ENCODE results near the gene SYDE2.

SYDE2 gene

GRCh38 chr1:85225624-85226380 lies 25.0 kb upstream of the SYDE2 start:
- H3K4me1 Mint-ChIP-seq: no peaks in the 10 kb centered on the region
- no peak for DNase-seq

GRCh38 chr1:85224734-85225623 lies 24.2 kb upstream of the SYDE2 start:
- Mint-ChIP-seq H3K9me3 (no peaks in the 10 kb centered on the region), H3K27ac (no peak overlapping the region), H3K36me3 (no peaks in the 10 kb centered on the region), H3K4me1 (no peaks in the 10 kb centered on the region), H3K27me3 (peaks cover 14% of the 10 kb centered on the region), H3K4me3 (no peak overlapping the region)
- no peak for DNase-seq
- CTCF ChIA-PET: interaction anchor here (1.1 kb wide), 2 partner anchors 85 to 280 kb away, joined by 3 read pairs; no protein-coding TSS in a partner anchor

More at GRCh38 chr1:85225624-85226380, 25.0 kb upstream of the SYDE2 start:
- Mint-ChIP-seq H3K27ac (no peak overlapping the region), H3K36me3 (no peaks in the 10 kb centered on the region), H3K4me3 (no peak overlapping the region), H3K9me3 (no peaks in the 10 kb centered on the region), H3K27me3 (peaks cover 6% of the 10 kb centered on the region)
- CTCF ChIA-PET: no interaction called here

- no peaks in the 10 kb centered on the region for H3K9me3 Mint-ChIP-seq
- H3K4me3 Mint-ChIP-seq: no peak overlapping the region
- no peaks in the 10 kb centered on the region for H3K36me3 Mint-ChIP-seq
- no peak for DNase-seq
- no peaks in the 10 kb centered on the region for H3K4me1 Mint-ChIP-seq
- CTCF ChIA-PET: interaction anchor here (1.1 kb wide), 2 partner anchors 85 to 279 kb away, joined by 3 read pairs; no protein-coding TSS in a partner anchor
- peaks cover 14% of the 10 kb centered on the region for H3K27me3 Mint-ChIP-seq
- H3K27ac Mint-ChIP-seq: no peak overlapping the region
Measured at GRCh38 chr1:85224295-85224694, 23.5 kb upstream of the SYDE2 start.

- CTCF ChIA-PET: no interaction called here
- peaks cover 20% of the 10 kb centered on the region for H3K27me3 Mint-ChIP-seq
- H3K4me3 Mint-ChIP-seq: no peak overlapping the region
- H3K9me3 Mint-ChIP-seq: no peaks in the 10 kb centered on the region
- no peaks in the 10 kb centered on the region for H3K4me1 Mint-ChIP-seq
- no peak overlapping the region for H3K27ac Mint-ChIP-seq
- no peak for DNase-seq
- no peaks in the 10 kb centered on the region for H3K36me3 Mint-ChIP-seq
Measured at GRCh38 chr1:85223334-85223733, 22.5 kb upstream of the SYDE2 start.

- H3K27me3 Mint-ChIP-seq: peaks cover 25% of the 10 kb centered on the region
- H3K4me1 Mint-ChIP-seq: no peaks in the 10 kb centered on the region
- no peak for DNase-seq
- no peak overlapping the region for H3K4me3 Mint-ChIP-seq
- H3K36me3 Mint-ChIP-seq: no peaks in the 10 kb centered on the region
- H3K27ac Mint-ChIP-seq: no peak overlapping the region
- CTCF ChIA-PET: no interaction called here
- H3K9me3 Mint-ChIP-seq: no peaks in the 10 kb centered on the region
Measured at GRCh38 chr1:85220756-85221201, 20.0 kb upstream of the SYDE2 start.

- no peak for DNase-seq
- Mint-ChIP-seq H3K27me3 (peaks cover 28% of the 10 kb centered on the region), H3K27ac (no peak overlapping the region), H3K9me3 (no peaks in the 10 kb centered on the region), H3K4me3 (no peak overlapping the region), H3K4me1 (no peaks in the 10 kb centered on the region), H3K36me3 (no peaks in the 10 kb centered on the region)
- CTCF ChIA-PET: interaction anchor here (0.7 kb wide), 1 partner anchor 20 kb away, joined by 3 read pairs; no protein-coding TSS in a partner anchor
Measured at GRCh38 chr1:85219853-85220610, 19.2 kb upstream of the SYDE2 start.

- H3K4me1 Mint-ChIP-seq: no peaks in the 10 kb centered on the region
- H3K9me3 Mint-ChIP-seq: no peaks in the 10 kb centered on the region
- peaks cover 28% of the 10 kb centered on the region for H3K27me3 Mint-ChIP-seq
- no peak overlapping the region for H3K4me3 Mint-ChIP-seq
- no peak for DNase-seq
- CTCF ChIA-PET: interaction anchor here (0.5 kb wide), 1 partner anchor 13 kb away, joined by 6 read pairs; no protein-coding TSS in a partner anchor
- H3K36me3 Mint-ChIP-seq: no peaks in the 10 kb centered on the region
- H3K27ac Mint-ChIP-seq: no peak overlapping the region
Measured at GRCh38 chr1:85216697-85217096, 15.9 kb upstream of the SYDE2 start.

- no peak for DNase-seq
- CTCF ChIA-PET: no interaction called here
- H3K9me3 Mint-ChIP-seq: no peaks in the 10 kb centered on the region
Measured at GRCh38 chr1:85214654-85215053, 13.8 kb upstream of the SYDE2 start.

GRCh38 chr1:85208488-85208887 lies 7.7 kb upstream of the SYDE2 start:
- Mint-ChIP-seq H3K4me3 (no peak overlapping the region), H3K36me3 (no peaks in the 10 kb centered on the region), H3K27ac (no peak overlapping the region), H3K4me1 (no peaks in the 10 kb centered on the region), H3K27me3 (peaks cover 21% of the 10 kb centered on the region), H3K9me3 (no peaks in the 10 kb centered on the region)
- CTCF ChIA-PET: interaction anchor here (1.4 kb wide), 1 partner anchor 264 kb away, joined by 3 read pairs; no protein-coding TSS in a partner anchor
- no peak for DNase-seq

More at GRCh38 chr1:85214654-85215053, 13.8 kb upstream of the SYDE2 start:
- Mint-ChIP-seq H3K36me3 (no peaks in the 10 kb centered on the region), H3K4me1 (no peaks in the 10 kb centered on the region), H3K4me3 (no peak overlapping the region), H3K27ac (no peak overlapping the region), H3K27me3 (peaks cover 20% of the 10 kb centered on the region)

- no peaks in the 10 kb centered on the region for H3K9me3 Mint-ChIP-seq
- H3K27ac Mint-ChIP-seq: no peak overlapping the region
- no peak for DNase-seq
- peaks cover 39% of the 10 kb centered on the region for H3K27me3 Mint-ChIP-seq
- H3K4me1 Mint-ChIP-seq: peaks cover 26% of the 10 kb centered on the region
- CTCF ChIA-PET: interaction anchor here (1.0 kb wide), 1 partner anchor 259 kb away, joined by 3 read pairs; no protein-coding TSS in a partner anchor
- no peaks in the 10 kb centered on the region for H3K36me3 Mint-ChIP-seq
- H3K4me3 Mint-ChIP-seq: no peak overlapping the region
Measured at GRCh38 chr1:85203573-85204171, 2.9 kb upstream of the SYDE2 start.

GRCh38 chr1:85202864-85203255 lies 2.0 kb upstream of the SYDE2 start:
- no peak overlapping the region for H3K4me3 Mint-ChIP-seq
- no peaks in the 10 kb centered on the region for H3K36me3 Mint-ChIP-seq
- no peak overlapping the region for H3K27ac Mint-ChIP-seq
- H3K9me3 Mint-ChIP-seq: no peaks in the 10 kb centered on the region
- DNase-seq: no peak
- H3K4me1 Mint-ChIP-seq: peaks cover 33% of the 10 kb centered on the region
- CTCF ChIA-PET: interaction anchor here (1.0 kb wide), 1 partner anchor 258 kb away, joined by 3 read pairs; no protein-coding TSS in a partner anchor
- H3K27me3 Mint-ChIP-seq: peaks cover 31% of the 10 kb centered on the region

- CTCF ChIA-PET: interaction anchor here (0.8 to 1.0 kb wide), 2 partner anchors 44 to 57 kb away, joined by 3 read pairs; partner anchors contain the start of gene C1orf52
- peak overlapping the region; percentile 94 for H3K27ac Mint-ChIP-seq
Measured at GRCh38 chr1:85202092-85202863, 1.5 kb upstream of the SYDE2 start.

More at GRCh38 chr1:85202092-85202863, 1.5 kb upstream of the SYDE2 start:
- peaks cover 36% of the 10 kb centered on the region for H3K4me1 Mint-ChIP-seq
- no peaks in the 10 kb centered on the region for H3K36me3 Mint-ChIP-seq
- H3K9me3 Mint-ChIP-seq: no peaks in the 10 kb centered on the region
- H3K4me3 Mint-ChIP-seq: peak overlapping the region; percentile 87
- no peak for DNase-seq
- peaks cover 26% of the 10 kb centered on the region for H3K27me3 Mint-ChIP-seq
